ENCODE results near the gene MSX2.
A peak's percentile ranks its signal among the peaks of the same experiment; 100 is the strongest.
"Not testable (repeated sequence)": the region's sequence is repeated elsewhere in the genome, so short reads cannot be mapped to it uniquely, and the experiment has no call there.

Gene MSX2

GRCh38 chr5:174733091-174733690 lies 8.8 kb downstream of the MSX2 start:
- FAIRE-seq (no peak), DNase-seq (ENCODE audit: low spot score) (no peak)

GRCh38 chr5:174733836-174734235 lies 9.5 kb downstream of the MSX2 start:
- DNase-seq (ENCODE audit: low spot score) = no peak
- FAIRE-seq = no peak

- FAIRE-seq (no peak), DNase-seq (ENCODE audit: low spot score) (no peak)
Measured at GRCh38 chr5:174734571-174735497, 10.5 kb downstream of the MSX2 start.

- no peak for FAIRE-seq
- DNase-seq (ENCODE audit: low spot score) = no peak
Measured at GRCh38 chr5:174735498-174736330, 11.3 kb downstream of the MSX2 start.

- FAIRE-seq = no peak
- DNase-seq (ENCODE audit: low spot score) = peak; percentile 39
Measured at GRCh38 chr5:174736331-174736721, 11.9 kb downstream of the MSX2 start.

GRCh38 chr5:174736777-174737176 lies 12.4 kb downstream of the MSX2 start:
- no peak for DNase-seq (ENCODE audit: low spot score)
- no peak for FAIRE-seq

- FAIRE-seq = no peak
- peak; percentile 75 for DNase-seq (ENCODE audit: low spot score)
Measured at GRCh38 chr5:174737330-174737729, 12.9 kb downstream of the MSX2 start.

GRCh38 chr5:174741352-174741751 lies 17.0 kb downstream of the MSX2 start:
- no peak for FAIRE-seq
- no peak for DNase-seq (ENCODE audit: low spot score)

- no peak for DNase-seq (ENCODE audit: low spot score)
- FAIRE-seq = no peak
Measured at GRCh38 chr5:174744896-174745295, 20.5 kb downstream of the MSX2 start.

GRCh38 chr5:174745590-174746103 lies 21.3 kb downstream of the MSX2 start:
- FAIRE-seq (no peak), DNase-seq (ENCODE audit: low spot score) (no peak)

GRCh38 chr5:174750711-174751110 lies 26.3 kb downstream of the MSX2 start:
- no peak for FAIRE-seq

GRCh38 chr5:174751154-174752000 lies 27.0 kb downstream of the MSX2 start:
- FAIRE-seq (no peak), DNase-seq (ENCODE audit: low spot score) (peak; percentile 53)

More at GRCh38 chr5:174750711-174751110, 26.3 kb downstream of the MSX2 start:
- peak; percentile 58 for DNase-seq (ENCODE audit: low spot score)

GRCh38 chr5:174752121-174752520 lies 27.7 kb downstream of the MSX2 start:
- DNase-seq (ENCODE audit: low spot score) = no peak
- FAIRE-seq = no peak

GRCh38 chr5:174755106-174755505 lies 30.7 kb downstream of the MSX2 start:
- FAIRE-seq = no peak
- DNase-seq (ENCODE audit: low spot score) = no peak

- DNase-seq (ENCODE audit: low spot score) (no peak), FAIRE-seq (no peak)
Measured at GRCh38 chr5:174759091-174759490, 34.7 kb downstream of the MSX2 start.

GRCh38 chr5:174760721-174761120 lies 36.3 kb downstream of the MSX2 start:
- no peak for FAIRE-seq
- no peak for DNase-seq (ENCODE audit: low spot score)

GRCh38 chr5:174761341-174761740 lies 37.0 kb downstream of the MSX2 start:
- DNase-seq (ENCODE audit: low spot score); FAIRE-seq: not testable (repeated sequence)

GRCh38 chr5:174764309-174764708 lies 39.9 kb downstream of the MSX2 start:
- DNase-seq (ENCODE audit: low spot score) = no peak
- no peak for FAIRE-seq

- DNase-seq (ENCODE audit: low spot score) (no peak), FAIRE-seq (no peak)
Measured at GRCh38 chr5:174765540-174765939, 41.2 kb downstream of the MSX2 start.

GRCh38 chr5:174767670-174768069 lies 43.3 kb downstream of the MSX2 start:
- FAIRE-seq (no peak), DNase-seq (ENCODE audit: low spot score) (no peak)

- DNase-seq (ENCODE audit: low spot score) (no peak), FAIRE-seq (no peak)
Measured at GRCh38 chr5:174769005-174769404, 44.6 kb downstream of the MSX2 start.
